Uterus (tissue), 2 donors: Measurements from ENCODE around the gene HIPK1.

Experiments used
- CTCF ChIP-seq, 4 experiments: fragments of 200-600 bp in 2 of 4; fragments of 450-650 bp in 2 of 4; sonication (generic) in 2 of 4; IDR thresholded peaks; one replicate each; pipeline ENCODE4 v1.5.1; 2016 to 2019; ENCODE audit warnings: antibody characterized with exemption in 4 of 4, mild to moderate bottlenecking in 2 of 4, moderate library complexity in 1 of 4
- POLR2A ChIP-seq, 2 donors: fragments of 450-650 bp; IDR thresholded peaks; one replicate each; pipeline ENCODE4 v1.6.1; 2016; ENCODE audit warnings: antibody characterized with exemption in 2 of 2, mild to moderate bottlenecking in 1 of 2, moderate library complexity in 1 of 2

GRCh38 chr1:113934006-113934405 lies 4.9 kb downstream of the HIPK1 start:
- TF ChIP-seq POLR2A (IDR thresholded peaks at IDR 0.05) (no peak), CTCF (IDR thresholded peaks at IDR 0.05) (no peak)
